COLO668 (cell line): ENCODE results near the gene PCID2.

Experiments
- DNase-seq: peaks from one replicate; lab custom pipeline; 2025; ENCODE audit not compliant: unreplicated experiment; lab: John Stamatoyannopoulos, UW

PCID2 gene

DNA sequence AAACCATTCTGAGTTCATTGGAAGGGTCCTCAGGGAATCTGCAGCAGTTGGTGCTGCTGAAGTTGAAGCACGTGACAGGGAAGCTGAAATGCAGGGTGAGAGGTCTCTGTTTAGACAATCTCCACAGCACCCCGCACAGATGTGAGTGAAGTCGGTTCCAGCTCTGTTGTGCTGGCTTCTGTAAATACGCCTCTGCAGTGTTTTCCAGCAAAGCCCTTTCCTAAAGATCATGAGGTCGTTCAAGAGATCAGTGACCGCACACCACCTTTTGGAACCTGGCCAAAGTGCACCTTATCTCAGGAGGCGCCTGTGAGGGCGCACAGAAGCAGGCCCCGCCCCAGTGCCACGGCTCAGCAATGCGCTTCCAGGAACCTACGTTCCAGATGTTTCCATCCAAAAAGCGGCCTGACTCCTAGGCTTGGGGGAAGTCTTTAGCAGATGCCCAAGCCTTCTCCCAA, 11.7 kb upstream of the PCID2 start:
- no peak for DNase-seq

DNA sequence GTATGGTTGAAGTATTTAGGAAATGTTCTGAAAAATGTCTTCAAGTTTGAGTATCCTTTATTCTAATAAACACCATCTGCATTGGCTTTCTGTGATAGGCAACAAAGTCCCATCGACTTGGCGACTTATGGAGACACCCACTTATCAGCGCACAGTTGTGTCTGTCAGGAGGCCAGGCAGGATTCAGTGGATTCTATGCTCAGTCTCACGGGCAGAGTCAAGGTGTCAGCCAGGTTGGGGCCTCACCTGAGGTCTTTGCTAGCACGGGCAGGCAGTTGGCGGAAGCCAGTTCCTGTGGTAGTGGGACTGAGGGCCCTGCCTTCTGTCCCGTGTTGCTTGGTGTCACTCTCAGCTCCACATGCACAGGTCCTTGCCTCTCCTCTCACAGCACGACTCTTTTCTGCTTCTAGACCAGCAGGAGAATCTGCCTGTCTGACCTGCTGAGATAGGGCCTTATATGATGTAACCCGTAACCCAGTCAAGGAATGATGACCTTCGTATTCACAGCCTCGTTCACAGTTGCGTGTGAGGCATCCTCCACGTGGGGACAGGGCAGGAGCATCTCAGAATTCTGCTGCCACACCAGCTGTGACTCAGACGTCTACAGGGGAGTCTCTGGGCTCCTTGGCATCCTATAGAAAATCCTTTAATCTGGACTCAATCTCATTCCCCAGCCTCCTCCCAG, 10.9 kb upstream of the PCID2 start:
- no peak for DNase-seq

DNA sequence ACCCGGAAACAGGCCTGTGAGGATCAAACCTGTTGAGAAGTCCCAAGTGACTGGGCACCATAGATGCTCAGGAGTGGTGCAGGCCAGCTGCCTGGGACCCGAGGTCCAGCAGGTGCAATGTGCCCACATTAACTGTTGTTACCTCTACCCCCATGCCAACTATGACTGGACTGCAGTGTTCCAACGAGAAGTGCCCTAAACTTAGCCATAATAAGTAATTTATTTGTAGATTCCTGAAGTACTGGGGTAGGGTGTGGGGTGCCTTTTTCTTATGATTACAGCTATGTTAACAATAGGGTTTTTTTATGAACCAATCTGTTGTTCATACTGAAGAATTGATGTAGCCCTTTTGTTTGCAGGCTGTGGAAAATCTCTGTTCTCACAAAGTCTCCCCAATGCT, 10.1 kb upstream of the PCID2 start:
- DNase-seq = no peak

DNA sequence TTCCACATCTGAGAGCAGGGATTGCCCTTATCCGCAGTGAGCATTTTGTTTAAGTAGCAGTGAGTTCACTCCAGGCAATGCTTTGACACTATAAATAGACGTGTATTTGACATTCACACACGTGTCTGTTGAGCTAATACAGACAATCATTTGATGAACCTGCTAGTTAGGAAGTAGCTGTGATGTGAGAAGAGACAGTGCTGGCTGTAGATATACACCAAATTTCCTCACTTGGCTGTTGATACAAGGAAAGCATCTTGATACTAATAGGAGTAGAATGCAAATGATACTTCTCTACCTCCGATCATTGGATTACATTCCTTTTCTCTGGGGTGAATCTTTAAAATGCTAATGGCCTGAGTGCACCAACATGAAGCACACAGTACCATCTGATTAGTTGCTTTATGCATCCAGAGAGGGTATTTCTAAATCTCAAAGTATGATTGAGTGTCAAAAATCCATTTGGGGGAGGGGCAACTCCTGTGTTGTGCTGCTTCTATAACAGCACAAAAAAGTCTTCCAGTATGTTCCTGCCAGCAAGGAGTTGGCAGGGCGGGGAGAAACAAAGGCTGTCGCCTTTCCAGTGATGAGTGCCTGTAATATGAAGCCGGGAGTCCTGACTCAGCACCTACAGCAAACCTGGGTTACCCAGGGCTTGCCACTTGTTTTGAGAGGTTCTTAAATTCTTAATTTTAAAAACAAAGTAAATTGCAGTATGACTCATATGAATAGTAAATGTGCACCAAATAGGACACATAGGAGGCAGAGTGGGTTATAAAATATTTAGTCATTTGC, 8.0 kb upstream of the PCID2 start:
- peak; percentile 74 for DNase-seq

DNA sequence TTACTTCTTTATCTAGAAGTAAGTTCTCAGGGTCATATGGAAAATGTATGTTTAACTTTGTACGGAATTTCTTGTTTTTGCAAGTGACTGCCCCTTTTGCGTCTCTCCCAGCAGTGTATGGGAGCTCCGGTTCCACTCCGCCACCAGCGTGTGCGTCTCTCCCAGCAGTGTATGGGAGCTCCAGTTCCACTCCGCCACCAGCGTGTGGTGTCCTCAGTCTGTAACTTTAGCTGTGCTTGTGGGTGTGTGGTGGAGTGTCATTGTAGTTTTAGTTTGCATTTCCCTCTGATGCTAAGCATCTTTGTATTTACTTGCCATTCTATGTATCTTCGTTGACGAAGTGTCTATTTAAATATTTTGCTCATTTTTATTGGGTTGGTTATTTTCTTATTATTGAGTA, 3.3 kb upstream of the PCID2 start:
- DNase-seq = peak; percentile 63

DNA sequence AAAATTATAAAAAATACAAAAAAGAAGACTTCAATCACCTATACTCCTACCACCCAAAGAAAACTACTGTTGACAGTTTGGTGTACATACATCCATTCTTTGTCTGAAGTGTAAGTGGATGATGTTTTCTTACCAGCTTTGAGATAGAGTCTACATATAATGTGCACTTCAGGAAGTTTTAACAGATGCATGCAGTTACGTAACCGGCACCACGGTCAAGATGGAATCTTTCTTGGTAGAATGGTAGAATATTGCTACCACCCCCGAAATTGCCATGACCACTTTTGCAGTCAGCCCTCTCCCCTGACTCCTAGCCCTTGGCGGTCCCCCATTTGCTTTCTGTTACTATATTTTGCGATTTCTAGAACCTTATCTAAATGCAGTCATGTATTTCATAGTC, 2.4 kb upstream of the PCID2 start:
- no peak for DNase-seq

DNA sequence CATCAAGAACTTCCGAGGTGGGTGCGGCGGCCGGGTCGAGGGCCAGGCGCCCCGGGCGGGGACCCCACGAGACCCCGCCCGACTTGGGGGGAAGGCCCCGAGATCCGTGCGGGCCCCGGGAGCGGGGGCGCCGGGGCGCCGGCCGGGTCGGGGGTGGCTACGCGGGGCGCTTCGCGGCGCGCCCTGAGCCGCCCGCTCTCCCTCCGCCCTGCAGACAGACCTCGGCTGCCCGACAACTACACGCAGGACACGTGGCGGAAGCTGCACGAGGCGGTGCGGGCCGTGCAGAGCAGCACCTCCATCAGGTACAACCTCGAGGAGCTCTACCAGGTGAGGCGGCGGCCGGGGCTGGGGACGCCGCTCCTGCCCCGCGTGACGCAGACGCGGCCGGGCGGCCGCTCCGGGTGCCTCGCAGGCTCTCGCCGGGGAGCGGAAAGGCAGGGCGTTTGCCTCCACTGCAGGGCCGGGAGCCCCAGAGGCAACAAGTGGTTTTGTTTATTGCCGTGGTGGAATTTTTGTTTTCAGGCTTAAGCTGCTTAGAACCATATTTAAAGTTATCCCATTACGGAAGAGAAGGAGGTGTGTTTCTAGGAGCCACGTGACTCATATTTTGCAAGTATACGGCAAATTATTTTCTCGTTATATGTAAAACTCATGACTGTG, 1.4 kb upstream of the PCID2 start:
- DNase-seq = peak; percentile 88

DNA sequence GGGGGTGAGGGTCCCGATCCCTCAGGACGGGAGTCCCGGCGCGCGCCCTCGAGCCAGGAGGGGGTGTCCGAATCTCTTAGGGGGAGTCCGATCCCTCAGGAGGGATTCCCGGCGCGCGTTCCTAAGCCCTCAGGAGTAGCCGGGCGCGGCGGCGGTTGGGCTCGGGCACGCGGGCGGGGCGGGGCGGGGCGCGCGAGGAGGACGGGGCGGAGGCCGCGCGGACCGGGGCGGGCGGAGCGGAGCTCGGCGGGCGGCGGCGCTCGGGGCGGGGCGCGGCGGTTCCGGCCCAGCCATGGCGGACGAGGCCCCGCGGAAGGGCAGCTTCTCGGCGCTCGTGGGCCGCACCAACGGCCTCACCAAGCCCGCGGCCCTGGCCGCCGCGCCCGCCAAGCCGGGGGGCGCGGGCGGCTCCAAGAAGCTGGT, 878 bp upstream of the PCID2 start, which contains the start of gene CUL4A:
CUL4A (plus strand) TSS at position 278 of the 423 bp plus-strand sequence; CDS start at position 293, 15 bp downstream.
- DNase-seq = peak; percentile 98

DNA sequence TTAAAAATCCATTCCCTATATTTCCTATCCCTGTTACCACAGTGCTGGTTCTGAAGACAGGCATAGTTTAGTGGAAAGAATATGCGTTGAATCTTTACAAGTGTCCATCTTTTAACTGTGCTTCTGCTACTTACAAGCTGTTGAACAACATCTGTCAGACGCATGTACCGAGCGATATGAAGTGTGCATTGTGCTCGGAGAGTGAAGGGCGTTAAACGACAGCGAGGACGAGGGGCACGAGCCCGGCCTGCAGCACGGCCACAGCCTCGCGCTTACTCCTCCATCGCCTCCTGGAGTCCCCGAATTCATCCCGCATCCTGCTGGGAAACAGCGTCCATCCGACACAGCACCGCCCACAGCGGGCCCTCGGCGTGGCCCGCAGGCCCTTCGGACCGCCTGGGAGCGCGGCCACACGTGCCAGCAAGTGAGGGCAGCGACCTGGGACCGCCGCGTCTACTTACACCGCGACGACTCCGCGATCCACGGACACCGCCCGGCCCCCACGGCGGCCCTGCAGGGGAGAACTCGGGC, 514 bp downstream of the PCID2 start:
- DNase-seq = peak; percentile 79

DNA sequence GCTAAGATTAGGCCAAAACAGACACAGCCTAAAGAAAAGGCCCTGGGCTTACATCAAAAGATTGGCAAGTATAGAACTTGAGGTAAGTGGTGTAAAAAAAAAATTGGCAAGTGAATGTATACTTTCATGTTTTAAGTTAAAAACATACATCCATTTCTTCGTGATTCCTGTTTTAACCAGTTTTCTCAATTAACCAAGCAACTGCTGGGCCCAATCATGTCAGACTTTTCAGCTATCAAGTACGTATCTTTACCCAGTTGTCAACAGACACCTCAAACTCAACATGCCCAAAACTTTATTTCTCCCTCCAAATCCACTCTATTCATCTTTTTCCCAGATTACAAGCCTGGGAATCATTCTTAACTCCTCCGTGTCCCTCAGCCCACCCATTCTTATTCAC, 1.0 kb downstream of the PCID2 start:
- DNase-seq = no peak

DNA sequence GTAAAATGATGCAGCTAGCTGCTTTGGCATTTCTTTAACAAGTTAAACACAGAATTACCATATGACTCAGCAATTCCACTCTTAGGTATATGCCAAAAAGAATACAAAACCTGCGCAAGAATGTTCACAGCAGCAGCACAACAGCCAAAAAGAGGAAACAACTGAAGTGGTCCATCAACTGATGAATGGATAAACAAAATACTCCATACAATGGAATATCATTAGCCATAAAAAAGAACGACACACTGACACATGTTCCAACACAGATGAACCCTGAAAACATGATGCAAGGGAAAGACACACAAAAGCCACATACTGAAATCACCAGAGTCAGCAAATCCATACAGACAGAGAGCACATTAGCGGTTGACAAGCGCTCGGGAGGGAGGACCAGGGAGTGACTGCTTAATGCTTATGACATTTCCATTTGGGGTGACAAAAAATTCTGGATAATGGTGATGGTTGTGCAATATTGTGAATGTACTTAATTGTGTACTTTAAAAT, 3.0 kb downstream of the PCID2 start:
- no peak for DNase-seq

DNA sequence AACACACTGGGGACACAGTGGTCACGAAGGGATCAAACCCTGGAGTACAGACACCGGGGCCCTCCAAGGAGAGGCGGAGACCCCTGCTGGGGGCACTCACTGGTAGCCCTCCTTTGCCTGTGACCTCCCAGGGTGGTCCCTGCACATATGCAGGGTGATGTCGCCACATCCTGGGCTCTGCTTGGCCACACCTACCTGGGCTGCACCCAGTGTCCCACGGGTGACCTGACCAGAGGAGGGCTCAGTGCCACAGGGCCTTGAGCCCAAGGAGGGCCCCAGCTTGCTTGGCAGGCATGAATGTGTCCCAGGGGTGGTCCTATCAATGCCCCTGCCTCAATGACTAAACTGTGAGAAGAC, 4.1 kb downstream of the PCID2 start:
- no peak for DNase-seq

DNA sequence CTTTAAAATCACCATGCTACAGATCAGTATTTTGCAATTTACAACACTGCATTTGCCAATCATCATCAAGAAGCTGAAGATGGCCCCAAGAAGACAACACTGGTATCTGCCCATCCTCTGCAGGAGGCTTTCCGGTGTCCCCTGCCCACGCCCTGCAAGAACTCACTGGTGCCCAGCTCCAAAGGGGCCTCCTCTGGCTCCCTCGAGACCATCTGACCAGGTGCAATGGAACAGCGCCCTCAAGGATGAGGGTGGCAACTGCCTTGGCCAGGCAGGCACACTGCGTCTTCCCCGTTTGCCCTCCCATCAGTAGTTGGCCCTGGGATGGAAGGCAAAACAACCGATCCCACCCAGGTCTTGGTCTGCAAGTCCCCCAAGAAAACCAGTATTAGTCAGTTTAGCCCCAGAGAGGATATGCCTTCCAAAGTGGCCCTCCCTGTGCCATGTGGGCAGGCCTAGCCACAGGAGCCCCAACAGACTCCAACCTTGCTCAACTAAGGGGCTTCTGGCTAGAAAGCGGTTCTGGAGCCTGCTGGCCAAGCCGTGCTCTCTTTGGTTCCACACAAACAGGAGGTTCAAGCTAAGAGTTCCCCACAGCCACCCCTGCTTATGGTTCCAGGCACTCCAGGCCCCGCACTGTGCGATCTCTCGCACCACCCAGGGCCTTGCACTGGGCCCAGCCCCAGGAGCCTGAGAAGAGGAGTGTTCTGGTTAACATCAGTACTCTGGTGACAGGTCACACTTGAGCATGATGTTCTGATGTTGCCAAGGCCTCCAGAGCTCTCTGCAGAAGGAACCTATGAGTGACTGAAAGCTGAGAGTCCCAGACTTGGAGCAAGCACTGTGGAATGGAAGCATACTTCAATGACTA, 4.7 kb downstream of the PCID2 start:
- no peak for DNase-seq

DNA sequence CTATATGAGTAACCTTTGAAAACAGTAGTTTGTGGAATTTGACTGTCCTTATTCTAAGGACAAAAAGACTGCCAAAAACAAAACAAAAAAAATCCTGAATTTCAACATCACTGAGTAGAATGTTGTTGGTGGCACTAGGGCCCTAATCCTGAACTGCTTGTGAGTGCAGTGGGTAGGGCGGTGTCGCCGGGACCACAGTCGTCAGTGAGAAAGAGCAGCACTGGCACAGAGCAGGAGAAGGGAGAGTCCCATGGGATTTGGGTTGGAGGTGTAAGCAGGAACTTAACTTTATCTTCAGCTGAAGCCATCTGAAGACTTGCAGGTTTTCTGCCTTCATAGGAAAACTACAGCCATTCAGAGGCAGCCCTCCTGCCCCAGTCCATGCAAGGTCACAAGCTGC, 5.6 kb downstream of the PCID2 start:
- no peak for DNase-seq

DNA sequence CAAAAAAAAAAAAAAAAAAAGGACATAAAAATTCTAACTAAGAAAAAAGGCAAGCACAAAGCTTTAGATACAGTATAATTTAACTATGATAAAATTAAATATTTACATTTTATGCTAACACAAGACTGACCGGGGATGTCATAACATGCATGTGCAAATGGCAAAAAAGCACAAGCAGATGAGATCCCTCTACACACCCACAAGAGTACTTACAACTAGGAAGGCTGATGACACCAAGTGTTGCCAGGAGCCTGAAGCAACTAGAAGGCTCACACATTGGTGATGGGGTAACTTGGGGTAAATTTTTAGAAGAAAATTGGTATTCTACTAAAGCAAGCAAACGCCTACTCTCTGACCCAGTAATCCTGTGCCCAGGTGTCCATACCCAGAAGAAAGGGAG, 6.7 kb downstream of the PCID2 start:
- DNase-seq = no peak

DNA sequence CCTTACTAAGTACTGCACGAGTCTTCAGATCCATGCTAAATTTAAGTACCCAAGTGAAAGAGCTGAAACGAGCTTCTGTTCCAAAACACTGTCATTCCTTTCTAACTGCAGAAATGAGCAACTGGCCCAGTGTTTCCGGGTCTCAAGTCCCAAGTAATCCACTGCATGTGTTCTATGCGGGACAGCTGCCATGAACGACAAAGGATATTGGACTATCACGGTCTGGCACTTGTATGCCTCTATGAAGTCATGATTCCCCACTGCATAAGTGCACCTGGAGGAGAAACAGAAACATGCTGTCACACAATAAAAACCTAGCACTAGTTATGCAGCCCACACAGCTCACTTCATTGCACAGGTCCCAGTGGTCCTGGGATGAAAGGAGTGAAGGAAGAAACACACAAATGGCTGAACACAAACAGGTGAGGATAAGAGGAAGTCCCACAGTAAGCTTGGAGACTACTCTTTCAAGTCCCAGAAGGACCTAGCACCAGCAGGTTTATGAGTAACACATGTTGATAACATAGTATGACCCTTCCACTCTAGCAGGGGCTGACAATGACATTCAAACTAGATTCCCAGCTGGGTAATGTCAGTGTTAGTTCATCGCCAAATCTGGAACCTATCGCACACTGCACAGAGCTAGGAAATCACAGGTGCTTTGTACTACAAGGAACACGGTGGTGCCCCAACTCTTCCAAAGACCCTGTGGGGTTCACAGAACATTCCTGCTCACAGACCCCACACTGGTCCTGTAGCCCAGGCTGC, 11.3 kb downstream of the PCID2 start:
- no peak for DNase-seq

DNA sequence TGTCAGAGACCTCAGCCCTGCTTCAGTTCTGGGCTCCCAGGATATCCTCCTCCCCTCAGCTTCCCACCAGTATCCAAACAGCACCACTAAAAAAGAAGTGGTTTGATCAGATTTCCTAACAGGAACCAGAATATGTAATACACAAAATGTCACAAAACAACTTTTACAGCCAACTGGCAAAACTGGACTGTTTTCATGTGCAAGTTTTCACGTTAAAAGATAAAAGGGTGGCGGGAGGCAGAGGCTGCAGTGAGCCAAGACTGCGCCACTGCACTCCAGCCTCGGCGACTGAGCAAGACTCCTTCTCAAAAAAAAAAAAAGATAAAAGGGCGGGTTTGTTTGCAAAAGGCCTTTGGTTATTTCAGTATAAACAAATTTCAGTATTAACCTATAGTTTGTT, 13.1 kb downstream of the PCID2 start:
- DNase-seq = no peak

DNA sequence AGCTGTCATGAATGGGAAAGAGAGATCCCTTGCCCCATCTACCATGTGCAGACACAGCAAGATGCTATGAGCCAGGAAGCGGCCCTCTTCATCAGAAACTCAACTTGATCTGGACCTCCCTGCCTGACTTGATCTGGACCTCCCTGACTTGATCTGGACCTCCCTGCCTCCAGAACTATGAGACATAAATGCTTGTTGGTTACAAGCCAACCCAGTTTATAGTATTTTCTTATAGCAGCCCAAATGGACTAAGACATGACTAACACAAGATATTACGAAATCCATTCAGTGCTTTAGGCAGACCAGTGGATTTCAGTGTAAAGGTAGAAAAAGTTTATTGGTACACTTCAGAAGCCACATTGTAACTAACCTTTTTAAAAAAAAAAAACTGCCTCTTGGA, 15.6 kb downstream of the PCID2 start:
- no peak for DNase-seq

DNA sequence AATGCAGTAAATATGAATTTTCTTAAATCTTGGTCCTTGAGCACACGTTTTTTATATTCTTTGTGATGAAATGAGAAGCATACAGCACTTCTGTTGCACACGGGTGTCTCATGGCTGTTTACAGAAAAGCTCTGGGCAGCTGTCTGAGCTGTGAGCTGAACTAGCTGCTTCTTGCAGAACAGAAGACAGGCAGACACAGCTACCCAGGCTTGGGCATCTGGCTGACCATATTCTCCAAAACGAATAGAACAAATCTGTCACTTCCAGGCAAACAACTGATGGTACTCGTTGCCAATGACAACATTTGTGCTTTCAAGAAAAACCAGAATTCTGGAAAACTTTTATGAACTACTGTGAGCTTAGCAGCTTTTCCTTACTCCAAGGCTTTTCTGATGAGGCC, 16.2 kb downstream of the PCID2 start:
- no peak for DNase-seq

DNA sequence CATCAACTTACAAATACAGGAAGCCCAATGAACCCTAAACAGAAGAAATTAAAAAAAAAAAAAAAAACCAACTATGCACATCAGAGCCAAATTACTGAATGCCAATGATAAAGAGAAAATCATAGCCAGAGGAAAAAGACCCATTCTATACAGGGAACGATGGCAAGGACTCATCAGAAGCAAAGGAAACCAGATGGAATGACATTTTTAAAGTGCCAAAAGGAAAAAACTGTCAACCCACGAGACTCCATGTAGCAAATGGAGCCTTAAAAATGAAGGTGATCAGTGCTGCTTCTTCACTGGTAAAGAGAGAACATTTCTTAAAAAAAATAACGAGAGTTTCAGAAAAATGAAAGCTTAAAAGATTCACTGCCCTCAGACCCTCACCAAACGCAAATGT, 18.3 kb downstream of the PCID2 start:
- no peak for DNase-seq
